HCT116 (cell line): ENCODE measurements around the gene KIF1A. TPM values are rescaled to one million over a fixed set of nuclear protein-coding genes. Genes with fewer than 3 reads are reported as not detected.

ENCODE experiments used
- ATAC-seq: fragments of 200-7000 bp; cut with Tn5 transposase; 2 replicates; pipeline ENCODE4 v1.9.1; 2020; ENCODE audit warnings: mild to moderate bottlenecking, moderate library complexity
- BruUV-seq: library from RNA; stranded (reverse); fragments of 400-500 nt; replicated peaks from 2 replicates; lab custom pipeline; 2021; lab: Mats Ljungman, UMichigan
- CTCF ChIA-PET: fragments of 300-600 bp; sonication (Branson Sonifier 250); formaldehyde crosslinking; loops from one replicate; lab custom pipeline; 2021; ENCODE audit warnings: antibody characterized with exemption; lab: Charles Lee
- POLR2A ChIA-PET: fragments of 300-600, 350-600 bp; sonication (Branson Sonifier 250); formaldehyde crosslinking; loops from one replicate; lab custom pipeline; 2021; ENCODE audit warnings: antibody characterized with exemption; lab: Charles Lee
- RAD21 ChIA-PET, 2 experiments: fragments of 300-600 bp; sonication (Branson Sonifier 250); formaldehyde crosslinking; loops; one replicate each; lab custom pipeline; 2023; ENCODE audit warnings: low total read pairs in 2 of 2; ENCODE audit not compliant: uncharacterized antibody in 2 of 2, unreplicated experiment in 2 of 2, low non-redundant PET in 1 of 2; lab: Charles Lee
- DNase-seq: peaks from one replicate; pipeline ENCODE4 v3.0.0-alpha.2; 2010; ENCODE audit warnings: low read depth, low spot score
- H2AFZ ChIP-seq: fragments of 200-600 bp; shearing (Covaris generic), sonication (generic); 2 replicates; pipeline ENCODE4 v1.6.1; 2017; ENCODE audit warnings: low read depth, mixed run types, mixed read lengths, antibody characterized with exemption, low read length; ENCODE audit not compliant: poor library complexity, severe bottlenecking
- H3K27ac ChIP-seq: 2 replicates; pipeline ENCODE4 v1.5.1; 2012; ENCODE audit warnings: low read depth, low read length
- H3K27me3 ChIP-seq: fragments of 200-600 bp; sonication (generic); 2 replicates; pipeline ENCODE4 v1.6.1; 2016; ENCODE audit warnings: mixed run types, low read length, mixed read lengths; ENCODE audit not compliant: insufficient read depth
- H3K36me3 ChIP-seq, 2 experiments: fragments of 200-500 bp in 1 of 2; fragments of 200-600 bp in 1 of 2; sonication (Bioruptor generic) in 1 of 2; sonication (generic) in 1 of 2; 2 replicates each; pipeline versions ENCODE4 v1.5.1 to v1.6.1; 2014 to 2016; ENCODE audit warnings: low read length in 2 of 2, inconsistent platforms in 1 of 2, mixed read lengths in 1 of 2, mixed run types in 1 of 2; ENCODE audit not compliant: insufficient read depth in 2 of 2, control insufficient read depth in 1 of 2
- H3K4me1 ChIP-seq, 2 experiments: fragments of 200-600 bp in 1 of 2; sonication (generic) in 1 of 2; 2 replicates each; pipeline versions ENCODE4 v1.5.1 to v1.6.1; 2012 to 2017; ENCODE audit warnings: low read length in 2 of 2, inconsistent platforms in 1 of 2, mild to moderate bottlenecking in 1 of 2, mixed read lengths in 1 of 2, mixed run types in 1 of 2, moderate library complexity in 1 of 2; ENCODE audit not compliant: insufficient read depth in 2 of 2, control insufficient read depth in 1 of 2
- H3K4me2 ChIP-seq: fragments of 200-600 bp; sonication (generic); 2 replicates; pipeline ENCODE4 v1.6.1; 2017; ENCODE audit warnings: mixed run types, low read length, mixed read lengths
- H3K4me3 ChIP-seq, 2 experiments: fragments of 200-600 bp in 1 of 2; sonication (generic) in 1 of 2; replicated peaks in 1 of 2; 2 replicates each; pipeline ENCODE4 v1.5.1; 2011 to 2016; ENCODE audit warnings: low read length in 2 of 2, control low read depth in 1 of 2, low read depth in 1 of 2, mild to moderate bottlenecking in 1 of 2, mixed read lengths in 1 of 2, mixed run types in 1 of 2
- H3K79me2 ChIP-seq: fragments of 200-600 bp; sonication (generic); 2 replicates; pipeline ENCODE4 v1.6.1; 2017; ENCODE audit warnings: mild to moderate bottlenecking, mixed run types, low read length, moderate library complexity, mixed read lengths; ENCODE audit not compliant: insufficient read depth
- H3K9ac ChIP-seq: fragments of 200-600 bp; sonication (generic); 2 replicates; pipeline ENCODE4 v1.6.1; 2016; ENCODE audit warnings: low read length, mixed read lengths
- H3K9me2 ChIP-seq: fragments of 200-600 bp; sonication (generic), shearing (Covaris generic); 2 replicates; pipeline ENCODE4 v1.6.1; 2017; ENCODE audit warnings: mixed run types, mild to moderate bottlenecking, moderate library complexity; ENCODE audit not compliant: insufficient read depth
- H3K9me3 ChIP-seq, 2 experiments: fragments of 200-500 bp in 1 of 2; fragments of 200-600 bp in 1 of 2; sonication (Bioruptor generic) in 1 of 2; sonication (generic) in 1 of 2; 2 replicates each; pipeline ENCODE4 v1.6.1; 2014 to 2017; ENCODE audit warnings: low read length in 2 of 2, mixed read lengths in 2 of 2, inconsistent platforms in 1 of 2, low read depth in 1 of 2, mild to moderate bottlenecking in 1 of 2, mixed run types in 1 of 2, moderate library complexity in 1 of 2; ENCODE audit not compliant: control insufficient read depth in 1 of 2, insufficient read depth in 1 of 2
- H4K20me1 ChIP-seq: fragments of 200-600 bp; sonication (generic), shearing (Covaris generic); 2 replicates; pipeline ENCODE4 v1.6.1; 2017; ENCODE audit warnings: mixed run types, mild to moderate bottlenecking, moderate library complexity; ENCODE audit not compliant: insufficient read depth
- CBX3 ChIP-seq: IDR thresholded peaks from 2 replicates; pipeline ENCODE4 v1.6.1; 2012; ENCODE audit warnings: low read depth
- EGR1 ChIP-seq: IDR thresholded peaks from 2 replicates; pipeline ENCODE4 v1.6.1; 2012; ENCODE audit warnings: low read depth
- EZH2 ChIP-seq: fragments of 200-600 bp; sonication (generic); IDR thresholded peaks from 2 replicates; pipeline ENCODE4 v1.6.1; 2017; ENCODE audit warnings: antibody characterized with exemption, mixed run types
- POLR2A ChIP-seq: IDR thresholded peaks from 2 replicates; pipeline ENCODE4 v1.7.0; 2011; ENCODE audit warnings: borderline replicate concordance; ENCODE audit not compliant: insufficient read depth, insufficient read length; ENCODE audit errors: extremely low read depth
- RAD21 ChIP-seq: IDR thresholded peaks from 2 replicates; pipeline ENCODE4 v1.6.1; 2012; ENCODE audit warnings: low read depth, mild to moderate bottlenecking
- SIN3A ChIP-seq: IDR thresholded peaks from 2 replicates; pipeline ENCODE4 v1.6.1; 2012; ENCODE audit warnings: low read depth
- SRF ChIP-seq: IDR thresholded peaks from 2 replicates; pipeline ENCODE4 v1.6.1; 2012; ENCODE audit warnings: low read depth
- YY1 ChIP-seq: IDR thresholded peaks from 2 replicates; pipeline ENCODE4 v1.6.1; 2011; ENCODE audit warnings: low read length, low read depth, moderate library complexity, mild to moderate bottlenecking; ENCODE audit not compliant: insufficient replicate concordance; ENCODE audit errors: extremely low read depth
- ZFX ChIP-seq: fragments of 450-650 bp; IDR thresholded peaks from 2 replicates; pipeline ENCODE4 v1.6.1; 2017
- ZNF274 ChIP-seq: fragments of 200-500 bp; sonication (Bioruptor generic); IDR thresholded peaks from 2 replicates; pipeline ENCODE4 v1.6.1; 2014; ENCODE audit warnings: mild to moderate bottlenecking, low read depth, low read length, inconsistent platforms
- intact Hi-C: fragments of 100-400 bp; cut with micrococcal nuclease; formaldehyde crosslinking; loops from 2 replicates; pipeline ENCODE4 v1.10.0; 2022
- total RNA-seq: library from RNA; stranded (reverse); gene quantifications from one replicate; pipeline ENCODE4 v1.2.1, GENCODE V29; 2021; ENCODE audit not compliant: unreplicated experiment
- TF ChIP-seq, protein P1 (sequence below): IDR thresholded peaks from 2 replicates; pipeline ENCODE4 v1.6.1; 2012
- TF ChIP-seq, protein P2 (sequence below): IDR thresholded peaks from 2 replicates; pipeline ENCODE4 v1.6.1; 2012
- TF ChIP-seq, protein P3 (sequence below): IDR thresholded peaks from 2 replicates; pipeline ENCODE4 v1.6.1; 2011; ENCODE audit warnings: mild to moderate bottlenecking, low read length, moderate library complexity; ENCODE audit not compliant: insufficient replicate concordance; ENCODE audit errors: extremely low read depth

Gene KIF1A
- total RNA-seq, 1 experiment from 2014 or later: 0.27 TPM

DNA sequence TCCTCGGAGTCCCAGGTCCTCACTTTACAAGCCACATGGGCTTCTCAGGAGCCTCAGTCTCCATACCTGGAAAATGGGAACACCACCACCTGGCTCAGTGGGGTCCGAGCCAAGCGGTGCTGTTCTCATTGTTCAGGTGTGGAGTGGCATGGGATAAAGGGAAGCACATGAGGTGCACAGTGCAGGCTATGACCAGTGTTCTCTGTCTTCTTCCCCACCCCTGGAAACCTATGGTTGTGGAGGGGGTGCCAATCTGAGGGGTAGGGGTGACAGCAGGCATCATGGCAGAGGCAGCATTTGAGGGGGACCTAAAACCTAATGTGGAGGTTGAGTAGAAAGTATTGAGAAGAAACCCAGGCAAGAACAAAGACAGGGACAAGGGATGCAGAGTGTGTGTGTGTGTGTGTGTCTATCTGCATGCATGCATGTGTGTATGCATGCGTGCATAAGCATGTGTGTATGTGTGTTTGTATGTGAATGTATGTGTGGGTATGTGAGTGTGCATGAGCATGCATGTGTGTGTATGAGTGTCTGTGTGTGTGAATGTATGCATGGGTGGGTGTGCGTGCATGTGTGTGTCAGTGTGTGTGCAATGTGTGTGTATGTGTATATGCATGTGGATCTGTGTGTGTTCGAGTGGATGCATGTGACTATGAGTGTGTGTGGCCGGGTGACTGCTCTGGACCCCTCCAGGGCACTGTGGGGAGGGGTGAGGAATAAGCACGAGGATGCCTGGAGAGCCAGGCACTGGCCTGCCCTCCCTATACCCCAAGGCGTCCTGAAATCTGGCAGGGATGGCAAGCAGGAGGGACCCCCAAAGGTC is 4.0 kb downstream of the KIF1A start:
- TF ChIP-seq RAD21 (no peak), POLR2A (no peak), ZFX (no peak), SIN3A (no peak), YY1 (no peak), EGR1 (no peak), EZH2 (no peak)
- TF ChIP-seq, protein P1, sequence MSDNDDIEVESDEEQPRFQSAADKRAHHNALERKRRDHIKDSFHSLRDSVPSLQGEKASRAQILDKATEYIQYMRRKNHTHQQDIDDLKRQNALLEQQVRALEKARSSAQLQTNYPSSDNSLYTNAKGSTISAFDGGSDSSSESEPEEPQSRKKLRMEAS: no peak

DNA sequence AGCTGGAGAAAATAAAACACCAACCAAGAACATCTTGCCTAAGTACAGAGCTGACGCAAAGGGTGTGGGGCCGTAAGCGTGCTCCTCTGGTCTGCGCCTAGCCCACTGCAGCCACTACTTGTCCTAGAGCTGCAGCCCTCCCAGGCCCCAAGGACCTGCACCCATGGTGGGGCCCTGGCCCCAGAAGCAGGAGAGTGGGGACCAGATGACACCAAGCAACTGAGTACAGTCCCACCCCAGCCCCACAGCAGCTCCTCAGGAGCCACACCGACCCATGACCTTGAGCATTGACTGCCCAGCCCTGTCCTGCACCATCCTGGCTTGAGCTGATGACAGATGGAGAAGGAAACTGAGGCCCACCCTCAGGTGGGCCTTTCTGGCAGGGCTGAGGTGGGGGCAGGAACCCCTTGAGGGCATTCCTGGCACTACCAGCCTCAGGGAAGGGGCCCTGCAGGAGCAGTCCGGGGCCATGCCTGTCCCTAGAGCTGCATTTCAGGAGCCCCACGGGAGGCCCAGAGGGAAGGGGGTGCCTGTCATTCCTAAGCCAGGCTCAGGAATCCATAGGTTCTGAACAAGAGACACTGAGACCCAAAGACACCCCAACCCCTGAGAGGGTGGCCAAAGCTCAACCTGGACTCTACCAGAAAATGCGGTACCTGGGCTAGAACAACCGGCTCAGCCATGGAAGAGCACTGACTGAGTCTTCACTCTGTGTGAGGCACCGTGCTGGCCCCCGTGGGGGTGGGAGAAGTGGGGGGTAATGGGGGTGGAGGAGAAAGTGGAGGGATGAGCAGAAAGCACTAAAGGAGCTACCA is 4.9 kb downstream of the KIF1A start:
- DNase-seq (no peak), ATAC-seq (no peak)
- Histone ChIP-seq H3K4me2 (no peak overlapping the region), H2AFZ (no peak overlapping the region), H3K9ac (no peak overlapping the region), H3K27ac (no peak overlapping the region), H3K4me1 (no peaks in the 10 kb centered on the region), H3K27me3 (no peaks in the 10 kb centered on the region), H3K9me2 (no peaks in the 10 kb centered on the region), H3K79me2 (no peaks in the 10 kb centered on the region), H3K9me3 (peaks cover 4 to 7% of the 10 kb centered on the region in 2 experiments; a peak in 2 of 4 replicates), H4K20me1 (no peaks in the 10 kb centered on the region), H3K4me3 (no peak overlapping the region), H3K36me3 (no peaks in the 10 kb centered on the region)
- ChIA-PET CTCF (no interaction called here), RAD21 (no interaction called here), POLR2A (no interaction called here)
- no TSS peak for BruUV-seq
- intact Hi-C loops: no loop called here
- TF ChIP-seq SIN3A: no peak
- TF ChIP-seq CBX3: no peak
- TF ChIP-seq ZNF274: no peak
- TF ChIP-seq EGR1: no peak
- TF ChIP-seq, protein P2, sequence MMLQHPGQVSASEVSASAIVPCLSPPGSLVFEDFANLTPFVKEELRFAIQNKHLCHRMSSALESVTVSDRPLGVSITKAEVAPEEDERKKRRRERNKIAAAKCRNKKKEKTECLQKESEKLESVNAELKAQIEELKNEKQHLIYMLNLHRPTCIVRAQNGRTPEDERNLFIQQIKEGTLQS: no peak
- TF ChIP-seq SRF: no peak
- TF ChIP-seq, protein P3, sequence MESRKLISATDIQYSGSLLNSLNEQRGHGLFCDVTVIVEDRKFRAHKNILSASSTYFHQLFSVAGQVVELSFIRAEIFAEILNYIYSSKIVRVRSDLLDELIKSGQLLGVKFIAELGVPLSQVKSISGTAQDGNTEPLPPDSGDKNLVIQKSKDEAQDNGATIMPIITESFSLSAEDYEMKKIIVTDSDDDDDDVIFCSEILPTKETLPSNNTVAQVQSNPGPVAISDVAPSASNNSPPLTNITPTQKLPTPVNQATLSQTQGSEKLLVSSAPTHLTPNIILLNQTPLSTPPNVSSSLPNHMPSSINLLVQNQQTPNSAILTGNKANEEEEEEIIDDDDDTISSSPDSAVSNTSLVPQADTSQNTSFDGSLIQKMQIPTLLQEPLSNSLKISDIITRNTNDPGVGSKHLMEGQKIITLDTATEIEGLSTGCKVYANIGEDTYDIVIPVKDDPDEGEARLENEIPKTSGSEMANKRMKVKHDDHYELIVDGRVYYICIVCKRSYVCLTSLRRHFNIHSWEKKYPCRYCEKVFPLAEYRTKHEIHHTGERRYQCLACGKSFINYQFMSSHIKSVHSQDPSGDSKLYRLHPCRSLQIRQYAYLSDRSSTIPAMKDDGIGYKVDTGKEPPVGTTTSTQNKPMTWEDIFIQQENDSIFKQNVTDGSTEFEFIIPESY: no peak
- no peak for TF ChIP-seq RAD21
- TF ChIP-seq ZFX: no peak

More for the DNA sequence above, 4.0 kb downstream of the KIF1A start:
- Histone ChIP-seq H3K4me2 (no peak overlapping the region), H2AFZ (no peak overlapping the region), H3K9me2 (no peaks in the 10 kb centered on the region), H3K36me3 (no peaks in the 10 kb centered on the region), H3K9ac (no peak overlapping the region), H3K79me2 (no peaks in the 10 kb centered on the region), H3K9me3 (peaks cover 4 to 7% of the 10 kb centered on the region in 2 experiments; a peak in 2 of 4 replicates), H3K4me3 (no peak overlapping the region), H3K27ac (no peak overlapping the region), H3K4me1 (no peaks in the 10 kb centered on the region), H4K20me1 (no peaks in the 10 kb centered on the region), H3K27me3 (no peaks in the 10 kb centered on the region)
- intact Hi-C loops: no loop called here
- RAD21 ChIA-PET: no interaction called here
- no TSS peak for BruUV-seq
- CTCF ChIA-PET: no interaction called here
- no peak for ATAC-seq
- POLR2A ChIA-PET: no interaction called here
- DNase-seq: no peak
